PC-3 (cell line): ENCODE results near the gene FH. TPM values are rescaled to one million over a fixed set of nuclear protein-coding genes. Genes with fewer than 3 reads are reported as not detected.

Experiments used
- total RNA-seq: library from RNA; depleted of rRNA; stranded (reverse); fragments of >200 nt; gene quantifications from 2 replicates; pipeline ENCODE4 v1.2.3, GENCODE V29; 2014; rRNA removed

The FH gene
- total RNA-seq, 1 experiment from 2014 or later: 201 TPM

Other genes with a start within 250 kb of the FH start
- gene RGS7, start 162.6 kb downstream of the FH start, total RNA-seq: 0.15 and 0.29 TPM in 2 replicates
- 0.29 and 1.2 TPM in 2 replicates for gene KMO, start 12.6 kb upstream of the FH start, total RNA-seq
- gene CHML, start 120.6 kb upstream of the FH start, total RNA-seq: 54.5 and 68.6 TPM in 2 replicates
- 44.8 and 45.5 TPM in 2 replicates for gene OPN3, start 120.6 kb upstream of the FH start, total RNA-seq
- not detected in 2 replicates for gene WDR64, start 132.5 kb upstream of the FH start, total RNA-seq